HCT116 (cell line): ENCODE measurements around the gene CACNA2D3. TPM values are rescaled to one million over a fixed set of nuclear protein-coding genes. Genes with fewer than 3 reads are reported as not detected.

Experiments used
- ATAC-seq: fragments of 200-7000 bp; cut with Tn5 transposase; 2 replicates; pipeline ENCODE4 v1.9.1; 2020; ENCODE audit warnings: mild to moderate bottlenecking, moderate library complexity
- BruUV-seq: library from RNA; stranded (reverse); fragments of 400-500 nt; replicated peaks from 2 replicates; lab custom pipeline; 2021; lab: Mats Ljungman, UMichigan
- CTCF ChIA-PET: fragments of 300-600 bp; sonication (Branson Sonifier 250); formaldehyde crosslinking; loops from one replicate; lab custom pipeline; 2021; ENCODE audit warnings: antibody characterized with exemption; lab: Charles Lee
- POLR2A ChIA-PET: fragments of 300-600, 350-600 bp; sonication (Branson Sonifier 250); formaldehyde crosslinking; loops from one replicate; lab custom pipeline; 2021; ENCODE audit warnings: antibody characterized with exemption; lab: Charles Lee
- RAD21 ChIA-PET, 2 experiments: fragments of 300-600 bp; sonication (Branson Sonifier 250); formaldehyde crosslinking; loops; one replicate each; lab custom pipeline; 2023; ENCODE audit warnings: low total read pairs in 2 of 2; ENCODE audit not compliant: uncharacterized antibody in 2 of 2, unreplicated experiment in 2 of 2, low non-redundant PET in 1 of 2; lab: Charles Lee
- DNase-seq: peaks from one replicate; pipeline ENCODE4 v3.0.0-alpha.2; 2010; ENCODE audit warnings: low read depth, low spot score
- H2AFZ ChIP-seq: fragments of 200-600 bp; shearing (Covaris generic), sonication (generic); 2 replicates; pipeline ENCODE4 v1.6.1; 2017; ENCODE audit warnings: low read depth, mixed run types, mixed read lengths, antibody characterized with exemption, low read length; ENCODE audit not compliant: poor library complexity, severe bottlenecking
- H3K27ac ChIP-seq: 2 replicates; pipeline ENCODE4 v1.5.1; 2012; ENCODE audit warnings: low read depth, low read length
- H3K27me3 ChIP-seq: fragments of 200-600 bp; sonication (generic); 2 replicates; pipeline ENCODE4 v1.6.1; 2016; ENCODE audit warnings: mixed run types, low read length, mixed read lengths; ENCODE audit not compliant: insufficient read depth
- H3K36me3 ChIP-seq, 2 experiments: fragments of 200-500 bp in 1 of 2; fragments of 200-600 bp in 1 of 2; sonication (Bioruptor generic) in 1 of 2; sonication (generic) in 1 of 2; 2 replicates each; pipeline versions ENCODE4 v1.5.1 to v1.6.1; 2014 to 2016; ENCODE audit warnings: low read length in 2 of 2, inconsistent platforms in 1 of 2, mixed read lengths in 1 of 2, mixed run types in 1 of 2; ENCODE audit not compliant: insufficient read depth in 2 of 2, control insufficient read depth in 1 of 2
- H3K4me1 ChIP-seq, 2 experiments: fragments of 200-600 bp in 1 of 2; sonication (generic) in 1 of 2; 2 replicates each; pipeline versions ENCODE4 v1.5.1 to v1.6.1; 2012 to 2017; ENCODE audit warnings: low read length in 2 of 2, inconsistent platforms in 1 of 2, mild to moderate bottlenecking in 1 of 2, mixed read lengths in 1 of 2, mixed run types in 1 of 2, moderate library complexity in 1 of 2; ENCODE audit not compliant: insufficient read depth in 2 of 2, control insufficient read depth in 1 of 2
- H3K4me2 ChIP-seq: fragments of 200-600 bp; sonication (generic); 2 replicates; pipeline ENCODE4 v1.6.1; 2017; ENCODE audit warnings: mixed run types, low read length, mixed read lengths
- H3K4me3 ChIP-seq, 2 experiments: fragments of 200-600 bp in 1 of 2; sonication (generic) in 1 of 2; replicated peaks in 1 of 2; 2 replicates each; pipeline ENCODE4 v1.5.1; 2011 to 2016; ENCODE audit warnings: low read length in 2 of 2, control low read depth in 1 of 2, low read depth in 1 of 2, mild to moderate bottlenecking in 1 of 2, mixed read lengths in 1 of 2, mixed run types in 1 of 2
- H3K79me2 ChIP-seq: fragments of 200-600 bp; sonication (generic); 2 replicates; pipeline ENCODE4 v1.6.1; 2017; ENCODE audit warnings: mild to moderate bottlenecking, mixed run types, low read length, moderate library complexity, mixed read lengths; ENCODE audit not compliant: insufficient read depth
- H3K9ac ChIP-seq: fragments of 200-600 bp; sonication (generic); 2 replicates; pipeline ENCODE4 v1.6.1; 2016; ENCODE audit warnings: low read length, mixed read lengths
- H3K9me2 ChIP-seq: fragments of 200-600 bp; sonication (generic), shearing (Covaris generic); 2 replicates; pipeline ENCODE4 v1.6.1; 2017; ENCODE audit warnings: mixed run types, mild to moderate bottlenecking, moderate library complexity; ENCODE audit not compliant: insufficient read depth
- H3K9me3 ChIP-seq, 2 experiments: fragments of 200-500 bp in 1 of 2; fragments of 200-600 bp in 1 of 2; sonication (Bioruptor generic) in 1 of 2; sonication (generic) in 1 of 2; 2 replicates each; pipeline ENCODE4 v1.6.1; 2014 to 2017; ENCODE audit warnings: low read length in 2 of 2, mixed read lengths in 2 of 2, inconsistent platforms in 1 of 2, low read depth in 1 of 2, mild to moderate bottlenecking in 1 of 2, mixed run types in 1 of 2, moderate library complexity in 1 of 2; ENCODE audit not compliant: control insufficient read depth in 1 of 2, insufficient read depth in 1 of 2
- H4K20me1 ChIP-seq: fragments of 200-600 bp; sonication (generic), shearing (Covaris generic); 2 replicates; pipeline ENCODE4 v1.6.1; 2017; ENCODE audit warnings: mixed run types, mild to moderate bottlenecking, moderate library complexity; ENCODE audit not compliant: insufficient read depth
- CBX3 ChIP-seq: IDR thresholded peaks from 2 replicates; pipeline ENCODE4 v1.6.1; 2012; ENCODE audit warnings: low read depth
- CEBPB ChIP-seq: IDR thresholded peaks from 2 replicates; pipeline ENCODE4 v1.6.1; 2012; ENCODE audit warnings: low read depth
- EGR1 ChIP-seq: IDR thresholded peaks from 2 replicates; pipeline ENCODE4 v1.6.1; 2012; ENCODE audit warnings: low read depth
- EZH2phosphoT487 ChIP-seq: fragments of 200-600 bp; IDR thresholded peaks from 2 replicates; pipeline ENCODE4 v1.6.1; 2018; ENCODE audit warnings: antibody characterized with exemption, borderline replicate concordance
- JUND ChIP-seq: IDR thresholded peaks from 2 replicates; pipeline ENCODE4 v1.6.1; 2012
- POLR2AphosphoS5 ChIP-seq: IDR thresholded peaks from 2 replicates; pipeline ENCODE4 v1.6.1; 2011; ENCODE audit warnings: mild to moderate bottlenecking, low read depth, low read length, moderate library complexity
- TCF7L2 ChIP-seq: IDR thresholded peaks from 2 replicates; pipeline ENCODE4 v1.7.0; 2011; ENCODE audit warnings: borderline replicate concordance, inconsistent platforms; ENCODE audit not compliant: insufficient read depth, insufficient read length; ENCODE audit errors: extremely low read depth
- YY1 ChIP-seq: IDR thresholded peaks from 2 replicates; pipeline ENCODE4 v1.6.1; 2011; ENCODE audit warnings: low read length, low read depth, moderate library complexity, mild to moderate bottlenecking; ENCODE audit not compliant: insufficient replicate concordance; ENCODE audit errors: extremely low read depth
- ZNF274 ChIP-seq: fragments of 200-500 bp; sonication (Bioruptor generic); IDR thresholded peaks from 2 replicates; pipeline ENCODE4 v1.6.1; 2014; ENCODE audit warnings: mild to moderate bottlenecking, low read depth, low read length, inconsistent platforms
- intact Hi-C: fragments of 100-400 bp; cut with micrococcal nuclease; formaldehyde crosslinking; loops from 2 replicates; pipeline ENCODE4 v1.10.0; 2022
- total RNA-seq: library from RNA; stranded (reverse); gene quantifications from one replicate; pipeline ENCODE4 v1.2.1, GENCODE V29; 2021; ENCODE audit not compliant: unreplicated experiment
- TF ChIP-seq, protein P1 (sequence below): IDR thresholded peaks from 2 replicates; pipeline ENCODE4 v1.6.1; 2012
- TF ChIP-seq, protein P2 (sequence below), 3 experiments: fragments of 200-600 bp in 1 of 3; sonication (generic) in 1 of 3; IDR thresholded peaks in 2 of 3; conservative IDR thresholded peaks in 1 of 3; 2 replicates each; pipeline ENCODE4 v1.5.1; 2012 to 2017; ENCODE audit warnings: low read depth in 2 of 3, low read length in 2 of 3, antibody characterized with exemption in 1 of 3, borderline replicate concordance in 1 of 3, control low read depth in 1 of 3, mild to moderate bottlenecking in 1 of 3, mixed read lengths in 1 of 3, mixed run types in 1 of 3, moderate library complexity in 1 of 3; ENCODE audit not compliant: insufficient read depth in 1 of 3
- TF ChIP-seq, protein P3 (sequence below): IDR thresholded peaks from 2 replicates; pipeline ENCODE4 v1.6.1; 2012; ENCODE audit warnings: low read depth

CACNA2D3 gene
- total RNA-seq, 1 experiment from 2014 or later: 0.20 TPM

DNA sequence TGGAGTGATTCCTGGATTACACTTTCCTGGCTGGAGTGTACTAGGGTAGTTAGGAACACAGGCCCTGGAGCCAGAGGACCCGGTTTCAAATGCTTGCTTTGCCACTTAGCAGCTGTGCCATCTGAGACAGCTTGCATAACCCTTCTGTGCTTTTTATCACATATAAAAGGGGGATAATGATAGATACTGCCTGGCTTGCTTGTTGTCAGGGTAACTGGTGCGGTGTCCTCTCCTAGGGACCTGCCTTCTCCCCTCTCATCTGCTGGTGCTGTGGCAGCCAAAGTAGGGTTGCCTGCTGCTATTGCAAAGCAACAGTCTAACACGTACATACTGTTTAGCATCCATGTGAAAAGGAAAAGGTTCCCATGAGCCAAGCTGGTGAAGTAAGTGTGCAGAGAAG, 667.7 kb downstream of the CACNA2D3 start (continued):
- TF ChIP-seq YY1 (no peak), EZH2phosphoT487 (no peak), ZNF274 (no peak), CBX3 (no peak), TCF7L2 (no peak), EGR1 (no peak), JUND (no peak)
- TF ChIP-seq, protein P1, sequence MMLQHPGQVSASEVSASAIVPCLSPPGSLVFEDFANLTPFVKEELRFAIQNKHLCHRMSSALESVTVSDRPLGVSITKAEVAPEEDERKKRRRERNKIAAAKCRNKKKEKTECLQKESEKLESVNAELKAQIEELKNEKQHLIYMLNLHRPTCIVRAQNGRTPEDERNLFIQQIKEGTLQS: no peak
- TF ChIP-seq, protein P2, sequence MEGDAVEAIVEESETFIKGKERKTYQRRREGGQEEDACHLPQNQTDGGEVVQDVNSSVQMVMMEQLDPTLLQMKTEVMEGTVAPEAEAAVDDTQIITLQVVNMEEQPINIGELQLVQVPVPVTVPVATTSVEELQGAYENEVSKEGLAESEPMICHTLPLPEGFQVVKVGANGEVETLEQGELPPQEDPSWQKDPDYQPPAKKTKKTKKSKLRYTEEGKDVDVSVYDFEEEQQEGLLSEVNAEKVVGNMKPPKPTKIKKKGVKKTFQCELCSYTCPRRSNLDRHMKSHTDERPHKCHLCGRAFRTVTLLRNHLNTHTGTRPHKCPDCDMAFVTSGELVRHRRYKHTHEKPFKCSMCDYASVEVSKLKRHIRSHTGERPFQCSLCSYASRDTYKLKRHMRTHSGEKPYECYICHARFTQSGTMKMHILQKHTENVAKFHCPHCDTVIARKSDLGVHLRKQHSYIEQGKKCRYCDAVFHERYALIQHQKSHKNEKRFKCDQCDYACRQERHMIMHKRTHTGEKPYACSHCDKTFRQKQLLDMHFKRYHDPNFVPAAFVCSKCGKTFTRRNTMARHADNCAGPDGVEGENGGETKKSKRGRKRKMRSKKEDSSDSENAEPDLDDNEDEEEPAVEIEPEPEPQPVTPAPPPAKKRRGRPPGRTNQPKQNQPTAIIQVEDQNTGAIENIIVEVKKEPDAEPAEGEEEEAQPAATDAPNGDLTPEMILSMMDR (IDR thresholded peaks at IDR 0.05 in 2 of 3, conservative IDR thresholded peaks at IDR 0.05 in 1 of 3; ENCODE audit: borderline replicate concordance in 1 of 3, insufficient read depth in 1 of 3, low read depth in 2 of 3, low read length in 2 of 3): no peak

DNA sequence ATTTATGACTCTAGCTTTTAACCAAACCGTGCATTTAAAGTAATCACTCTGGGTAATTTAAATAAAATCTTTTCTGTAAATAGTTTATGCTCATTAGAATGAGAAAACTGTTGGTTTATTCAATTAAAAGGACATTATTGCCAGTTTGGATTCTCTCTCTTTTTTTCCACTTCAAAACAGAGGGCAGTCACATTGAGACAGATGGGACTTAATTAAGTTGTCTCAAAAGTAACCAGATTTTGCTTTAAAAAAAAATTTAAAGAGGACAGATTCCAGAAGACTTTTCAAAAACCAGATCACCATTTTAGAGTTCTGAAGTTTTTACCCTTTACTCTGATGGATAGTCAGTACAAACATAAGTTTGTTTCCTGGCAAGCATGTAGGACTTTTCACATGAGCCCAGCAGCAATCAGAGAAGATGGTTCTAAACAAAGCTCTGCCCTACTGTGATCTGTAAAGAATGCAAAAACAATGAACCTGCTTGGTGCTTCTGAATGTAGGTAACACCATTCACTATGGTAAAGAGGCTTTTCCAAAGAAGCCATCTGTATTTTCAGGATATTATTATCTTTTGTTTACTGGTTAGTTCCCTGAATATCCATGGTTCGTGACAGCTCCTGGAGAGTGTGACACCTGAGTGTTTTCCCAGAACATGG, 669.3 kb downstream of the CACNA2D3 start:
- Histone ChIP-seq H3K27ac (no peak overlapping the region), H3K9ac (no peak overlapping the region), H3K4me1 (no peaks in the 10 kb centered on the region), H3K4me3 (no peak overlapping the region), H3K4me2 (no peak overlapping the region), H3K79me2 (no peaks in the 10 kb centered on the region), H3K27me3 (no peaks in the 10 kb centered on the region), H2AFZ (no peak overlapping the region), H3K9me3 (peaks cover 0 to 10% of the 10 kb centered on the region in 2 experiments; a peak in 1 of 4 replicates), H3K9me2 (no peaks in the 10 kb centered on the region), H4K20me1 (no peaks in the 10 kb centered on the region), H3K36me3 (no peaks in the 10 kb centered on the region)
- intact Hi-C loops: no loop called here
- DNase-seq (no peak), ATAC-seq (no peak)
- TF ChIP-seq, protein P3, sequence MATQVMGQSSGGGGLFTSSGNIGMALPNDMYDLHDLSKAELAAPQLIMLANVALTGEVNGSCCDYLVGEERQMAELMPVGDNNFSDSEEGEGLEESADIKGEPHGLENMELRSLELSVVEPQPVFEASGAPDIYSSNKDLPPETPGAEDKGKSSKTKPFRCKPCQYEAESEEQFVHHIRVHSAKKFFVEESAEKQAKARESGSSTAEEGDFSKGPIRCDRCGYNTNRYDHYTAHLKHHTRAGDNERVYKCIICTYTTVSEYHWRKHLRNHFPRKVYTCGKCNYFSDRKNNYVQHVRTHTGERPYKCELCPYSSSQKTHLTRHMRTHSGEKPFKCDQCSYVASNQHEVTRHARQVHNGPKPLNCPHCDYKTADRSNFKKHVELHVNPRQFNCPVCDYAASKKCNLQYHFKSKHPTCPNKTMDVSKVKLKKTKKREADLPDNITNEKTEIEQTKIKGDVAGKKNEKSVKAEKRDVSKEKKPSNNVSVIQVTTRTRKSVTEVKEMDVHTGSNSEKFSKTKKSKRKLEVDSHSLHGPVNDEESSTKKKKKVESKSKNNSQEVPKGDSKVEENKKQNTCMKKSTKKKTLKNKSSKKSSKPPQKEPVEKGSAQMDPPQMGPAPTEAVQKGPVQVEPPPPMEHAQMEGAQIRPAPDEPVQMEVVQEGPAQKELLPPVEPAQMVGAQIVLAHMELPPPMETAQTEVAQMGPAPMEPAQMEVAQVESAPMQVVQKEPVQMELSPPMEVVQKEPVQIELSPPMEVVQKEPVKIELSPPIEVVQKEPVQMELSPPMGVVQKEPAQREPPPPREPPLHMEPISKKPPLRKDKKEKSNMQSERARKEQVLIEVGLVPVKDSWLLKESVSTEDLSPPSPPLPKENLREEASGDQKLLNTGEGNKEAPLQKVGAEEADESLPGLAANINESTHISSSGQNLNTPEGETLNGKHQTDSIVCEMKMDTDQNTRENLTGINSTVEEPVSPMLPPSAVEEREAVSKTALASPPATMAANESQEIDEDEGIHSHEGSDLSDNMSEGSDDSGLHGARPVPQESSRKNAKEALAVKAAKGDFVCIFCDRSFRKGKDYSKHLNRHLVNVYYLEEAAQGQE: no peak
- TF ChIP-seq CEBPB (no peak), POLR2AphosphoS5 (no peak), ZNF274 (no peak), CBX3 (no peak)
- POLR2A ChIA-PET: no interaction called here
- CTCF ChIA-PET: no interaction called here
- BruUV-seq: no TSS peak
- RAD21 ChIA-PET: no interaction called here
